H54 (cell line): ENCODE measurements around the gene CUEDC1.
"Not testable (repeated sequence)": the region's sequence is repeated elsewhere in the genome, so short reads cannot be mapped to it uniquely, and the experiment has no call there.

ENCODE experiments used
- DNase-seq: peaks from one replicate; pipeline ENCODE4 v3.0.0; 2011; ENCODE audit warnings: low spot score, mixed read lengths; ENCODE audit not compliant: insufficient read length
- FAIRE-seq: peaks from 3 replicates; lab custom pipeline; 2011; peaks lifted over from hg19 to GRCh38; lab: Jason Lieb, UNC
- POLR2A ChIP-seq: IDR thresholded peaks from 2 replicates; pipeline ENCODE4 v1.6.1; 2011; ENCODE audit warnings: low read depth, mild to moderate bottlenecking, low read length

Gene CUEDC1

GRCh38 chr17:57928928-57929327 is 26.3 kb downstream of the CUEDC1 start:
- FAIRE-seq: no peak
- no peak for TF ChIP-seq POLR2A
- DNase-seq: no peak

GRCh38 chr17:57927048-57927723 is 28.0 kb downstream of the CUEDC1 start:
- FAIRE-seq (no peak), DNase-seq (no peak)
- no peak for TF ChIP-seq POLR2A

GRCh38 chr17:57926723-57927047 is 28.5 kb downstream of the CUEDC1 start:
- no peak for FAIRE-seq
- no peak for DNase-seq
- no peak for TF ChIP-seq POLR2A

DNA sequence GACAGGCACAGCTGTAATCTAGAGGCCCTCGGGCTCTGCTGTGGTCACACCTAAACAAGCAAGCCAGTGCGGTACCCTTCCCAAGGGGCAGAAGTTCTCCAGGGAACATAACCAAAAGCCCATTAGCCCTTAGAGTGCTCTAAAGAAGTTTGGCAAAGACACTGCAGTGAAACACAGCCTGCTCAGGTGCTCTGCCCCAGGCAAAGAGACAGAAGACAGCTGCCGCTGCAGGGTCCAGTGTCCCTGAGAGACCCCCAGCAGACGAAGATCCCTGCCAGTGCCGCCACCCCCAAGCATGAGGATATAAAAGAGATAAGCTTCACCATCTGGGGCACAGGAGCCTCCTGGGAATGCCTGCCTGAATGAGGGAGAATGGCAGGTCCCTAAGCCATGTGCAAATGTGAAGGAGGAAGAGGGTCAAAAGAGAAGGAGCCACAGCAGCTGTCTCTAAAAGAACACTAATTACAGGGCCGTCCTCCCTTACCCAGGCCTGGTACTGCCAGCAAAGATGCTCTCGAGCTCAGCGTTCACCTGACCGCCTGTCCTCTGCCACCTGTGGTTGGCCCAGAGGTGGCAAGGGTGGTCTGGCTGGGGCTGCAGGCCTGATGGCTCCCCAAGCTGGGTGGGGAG is 29.7 kb downstream of the CUEDC1 start:
- FAIRE-seq: no peak
- no peak for DNase-seq
- no peak for TF ChIP-seq POLR2A

- DNase-seq: no peak
- no peak for TF ChIP-seq POLR2A
- no peak for FAIRE-seq
Measured at GRCh38 chr17:57924677-57925076, 30.5 kb downstream of the CUEDC1 start.

GRCh38 chr17:57923182-57923872 is 31.9 kb downstream of the CUEDC1 start:
- no peak for FAIRE-seq
- no peak for TF ChIP-seq POLR2A
- no peak for DNase-seq

DNA sequence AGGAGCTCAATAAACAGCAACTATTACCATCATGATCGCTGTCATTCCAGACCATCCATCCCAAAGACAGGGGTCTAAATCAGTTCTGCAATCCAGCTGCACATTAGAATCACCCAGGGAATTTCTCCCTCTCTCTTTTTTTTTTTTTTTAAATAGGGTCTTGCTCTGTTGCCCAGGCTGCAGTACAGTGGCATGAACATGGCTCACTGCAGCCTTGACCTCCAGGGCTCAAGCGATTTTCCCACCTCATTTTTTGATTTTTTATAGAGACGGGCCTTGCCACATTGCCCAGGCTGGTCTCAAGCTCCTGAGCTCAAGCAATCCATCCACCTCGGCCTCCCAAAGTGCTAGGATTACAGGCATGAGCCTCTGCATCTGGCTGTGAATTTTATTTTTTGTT is 32.5 kb downstream of the CUEDC1 start:
- not testable (repeated sequence) for FAIRE-seq, DNase-seq

- no peak for TF ChIP-seq POLR2A
- FAIRE-seq (no peak), DNase-seq (no peak)
Measured at GRCh38 chr17:57920916-57921703, 34.1 kb downstream of the CUEDC1 start.

- FAIRE-seq (no peak), DNase-seq (no peak)
- no peak for TF ChIP-seq POLR2A
Measured at GRCh38 chr17:57919918-57920317, 35.3 kb downstream of the CUEDC1 start.

GRCh38 chr17:57918017-57918895 is 37.0 kb downstream of the CUEDC1 start:
- no peak for TF ChIP-seq POLR2A
- DNase-seq: no peak
- no peak for FAIRE-seq

- FAIRE-seq (no peak), DNase-seq (no peak)
- TF ChIP-seq POLR2A: no peak
Measured at GRCh38 chr17:57916925-57917858, 38.0 kb downstream of the CUEDC1 start.
